Measurements from ENCODE around the gene SDC4.

DNA sequence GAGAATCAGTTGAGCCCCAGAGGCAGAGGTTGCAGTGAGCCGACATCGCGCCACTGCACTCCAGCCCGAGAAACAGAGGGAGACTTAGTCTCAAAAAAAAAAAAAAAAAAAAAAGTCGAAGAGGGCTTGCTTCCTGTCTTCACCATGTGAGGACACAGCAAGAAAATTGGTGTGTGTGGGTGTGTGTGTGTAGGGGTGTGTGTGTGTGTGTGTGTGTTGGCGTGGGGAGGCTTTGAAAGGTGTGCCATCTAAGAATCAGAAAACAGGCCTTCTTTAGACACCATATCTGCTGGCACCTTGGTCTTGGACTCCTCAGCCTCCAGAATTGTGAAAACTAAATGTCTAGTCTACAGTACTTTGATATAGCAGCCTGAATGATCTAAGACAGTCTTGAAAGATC, 48.4 kb downstream of the SDC4 start:
- TF ChIP-seq, protein P1, sequence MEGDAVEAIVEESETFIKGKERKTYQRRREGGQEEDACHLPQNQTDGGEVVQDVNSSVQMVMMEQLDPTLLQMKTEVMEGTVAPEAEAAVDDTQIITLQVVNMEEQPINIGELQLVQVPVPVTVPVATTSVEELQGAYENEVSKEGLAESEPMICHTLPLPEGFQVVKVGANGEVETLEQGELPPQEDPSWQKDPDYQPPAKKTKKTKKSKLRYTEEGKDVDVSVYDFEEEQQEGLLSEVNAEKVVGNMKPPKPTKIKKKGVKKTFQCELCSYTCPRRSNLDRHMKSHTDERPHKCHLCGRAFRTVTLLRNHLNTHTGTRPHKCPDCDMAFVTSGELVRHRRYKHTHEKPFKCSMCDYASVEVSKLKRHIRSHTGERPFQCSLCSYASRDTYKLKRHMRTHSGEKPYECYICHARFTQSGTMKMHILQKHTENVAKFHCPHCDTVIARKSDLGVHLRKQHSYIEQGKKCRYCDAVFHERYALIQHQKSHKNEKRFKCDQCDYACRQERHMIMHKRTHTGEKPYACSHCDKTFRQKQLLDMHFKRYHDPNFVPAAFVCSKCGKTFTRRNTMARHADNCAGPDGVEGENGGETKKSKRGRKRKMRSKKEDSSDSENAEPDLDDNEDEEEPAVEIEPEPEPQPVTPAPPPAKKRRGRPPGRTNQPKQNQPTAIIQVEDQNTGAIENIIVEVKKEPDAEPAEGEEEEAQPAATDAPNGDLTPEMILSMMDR (IDR thresholded peaks at IDR 0.05), result no peak
- TF ChIP-seq POLR2A (IDR thresholded peaks at IDR 0.05) (no peak), POLR2AphosphoS5 (IDR thresholded peaks at IDR 0.05) (no peak)

Measured in stomach (tissue), 4 donors.